CD4-positive, CD25-positive, alpha-beta regulatory T cell (primary cell): ENCODE results near the gene RMND1. TPM values are rescaled to one million over a fixed set of nuclear protein-coding genes. Genes with fewer than 3 reads are reported as not detected.
"Not testable (repeated sequence)": the region's sequence is repeated elsewhere in the genome, so short reads cannot be mapped to it uniquely, and the experiment has no call there.

Experiments
- ATAC-seq, 2 donors: fragments of 150-1000 bp; cut with Tn5 transposase; one replicate each; pipeline ENCODE4 v1.10.0; 2021; ENCODE audit warnings: low read depth in 2 of 2, moderate number of reproducible peaks in 2 of 2, moderate library complexity in 1 of 2
- DNase-seq, 3 donors: peaks; one replicate each; pipeline versions ENCODE4 v3.0.0 to v3.0.0-alpha.2; 2012 to 2022; ENCODE audit warnings: mixed read lengths in 1 of 3
- H3K27ac ChIP-seq: one replicate; pipeline ENCODE4 v1.7.0; 2013; ENCODE audit warnings: mild to moderate bottlenecking, low read length; ENCODE audit not compliant: insufficient read depth, poor library complexity, severe bottlenecking
- H3K27me3 ChIP-seq: one replicate; pipeline ENCODE4 v1.7.0; 2013; ENCODE audit warnings: low read length; ENCODE audit not compliant: control insufficient read depth, insufficient read depth
- H3K36me3 ChIP-seq: one replicate; pipeline ENCODE4 v1.7.0; 2013; ENCODE audit warnings: mild to moderate bottlenecking, low read length, moderate library complexity; ENCODE audit not compliant: control insufficient read depth, insufficient read depth
- H3K4me1 ChIP-seq: 2 replicates; pipeline ENCODE4 v1.7.0; 2013; ENCODE audit warnings: mild to moderate bottlenecking, low read length; ENCODE audit not compliant: insufficient read depth, control insufficient read depth, poor library complexity, severe bottlenecking
- H3K4me3 ChIP-seq: one replicate; pipeline ENCODE4 v1.7.0; 2013; ENCODE audit warnings: low read depth, mild to moderate bottlenecking, low read length, moderate library complexity
- H3K9me3 ChIP-seq, 2 experiments: 1 replicate in 1 of 2; 2 replicates in 1 of 2; pipeline ENCODE4 v1.7.0; 2013; ENCODE audit warnings: low read length in 2 of 2, mild to moderate bottlenecking in 1 of 2, moderate library complexity in 1 of 2; ENCODE audit not compliant: control insufficient read depth in 2 of 2
- H3K27ac Mint-ChIP-seq, 3 donors: one replicate each; pipeline ENCODE4 v1.8.0; 2020 to 2022; ENCODE audit warnings: mild to moderate bottlenecking in 3 of 3, mixed read lengths in 3 of 3, moderate library complexity in 2 of 3
- H3K27me3 Mint-ChIP-seq: one replicate; pipeline ENCODE4 v1.8.0; 2022; ENCODE audit warnings: mild to moderate bottlenecking, mixed read lengths
- H3K36me3 Mint-ChIP-seq: one replicate; pipeline ENCODE4 v1.8.0; 2020; ENCODE audit warnings: mixed read lengths
- H3K4me1 Mint-ChIP-seq, 4 donors: one replicate each; pipeline ENCODE4 v1.8.0; 2020 to 2022; ENCODE audit warnings: mixed read lengths in 4 of 4, mild to moderate bottlenecking in 1 of 4
- H3K4me3 Mint-ChIP-seq, 4 donors: one replicate each; pipeline ENCODE4 v1.8.0; 2020 to 2022; ENCODE audit warnings: mild to moderate bottlenecking in 4 of 4, mixed read lengths in 4 of 4, moderate library complexity in 3 of 4
- H3K9me3 Mint-ChIP-seq, 7 donors: one replicate each; pipeline ENCODE4 v1.8.0; 2020 to 2022; ENCODE audit warnings: mixed read lengths in 7 of 7, mild to moderate bottlenecking in 3 of 7, moderate library complexity in 2 of 7
- polyA plus RNA-seq, 4 donors: library from polyadenylated mRNA; unstranded; fragments of 300-500 nt; fragmentation: Illumina TruSeq; gene quantifications; one replicate each; pipeline ENCODE4 v1.2.3, GENCODE V29; 2021
- total RNA-seq: library from RNA; stranded (reverse); gene quantifications from one replicate; pipeline ENCODE4 v1.2.3, GENCODE V29; 2022

The RMND1 gene
- total and polyA plus RNA-seq, 5 donors from 2014 or later, result 10.2 to 13.3 (median 11.9) TPM

- H3K9me3 Mint-ChIP-seq, result peaks cover 0 to 1% (median 0%) of the 10 kb centered on the region in 7 donors
- peaks cover 13% of the 10 kb centered on the region for H3K4me1 ChIP-seq
- ATAC-seq, result no peak
- H3K27ac Mint-ChIP-seq, result no peak overlapping the region
- peaks cover 12 to 31% (median 16%) of the 10 kb centered on the region in 4 donors for H3K4me1 Mint-ChIP-seq
- H3K4me3 ChIP-seq, result no peak overlapping the region
- no peaks in the 10 kb centered on the region for H3K27me3 Mint-ChIP-seq
- no peak for DNase-seq
- no peak overlapping the region for H3K4me3 Mint-ChIP-seq
- no peaks in the 10 kb centered on the region for H3K36me3 ChIP-seq
- no peaks in the 10 kb centered on the region for H3K9me3 ChIP-seq
- H3K36me3 Mint-ChIP-seq, result no peaks in the 10 kb centered on the region
- no peak overlapping the region for H3K27ac ChIP-seq
- H3K27me3 ChIP-seq, result no peaks in the 10 kb centered on the region
Observed at GRCh38 chr6:151478670-151479069, 26.7 kb upstream of the RMND1 start.

GRCh38 chr6:151477726-151478125, 25.8 kb upstream of the RMND1 start:
- peaks cover 0 to 1% (median 0%) of the 10 kb centered on the region in 7 donors for H3K9me3 Mint-ChIP-seq

GRCh38 chr6:151475653-151476523, 24.0 kb upstream of the RMND1 start:
- Histone ChIP-seq H3K36me3 (no peaks in the 10 kb centered on the region), H3K27ac (no peak overlapping the region), H3K4me1 (peaks cover 4% of the 10 kb centered on the region), H3K4me3 (peak overlapping the region; percentile 73), H3K9me3 (no peaks in the 10 kb centered on the region), H3K27me3 (no peaks in the 10 kb centered on the region)
- ATAC-seq (no peak), DNase-seq (peak; percentile 11 to 63 (median 54))
- H3K27me3 Mint-ChIP-seq, result no peaks in the 10 kb centered on the region
- no peak overlapping the region for H3K27ac Mint-ChIP-seq
- H3K36me3 Mint-ChIP-seq, result no peaks in the 10 kb centered on the region
- H3K4me1 Mint-ChIP-seq, result peaks cover 0 to 10% (median 4%) of the 10 kb centered on the region in 4 donors
- peaks cover 0 to 1% (median 0%) of the 10 kb centered on the region in 7 donors for H3K9me3 Mint-ChIP-seq
- peak overlapping the region in 2 of 4 donors; percentile 15 to 33 for H3K4me3 Mint-ChIP-seq

More at GRCh38 chr6:151477726-151478125, 25.8 kb upstream of the RMND1 start:
- Histone ChIP-seq H3K27me3 (no peaks in the 10 kb centered on the region), H3K27ac (no peak overlapping the region), H3K9me3 (no peaks in the 10 kb centered on the region), H3K4me1 (peaks cover 13% of the 10 kb centered on the region), H3K36me3 (no peaks in the 10 kb centered on the region), H3K4me3 (no peak overlapping the region)
- DNase-seq, result no peak
- Mint-ChIP-seq H3K27me3 (no peaks in the 10 kb centered on the region), H3K4me3 (no peak overlapping the region), H3K4me1 (peaks cover 11 to 26% (median 15%) of the 10 kb centered on the region in 4 donors), H3K27ac (no peak overlapping the region), H3K36me3 (no peaks in the 10 kb centered on the region)
- ATAC-seq, result no peak

GRCh38 chr6:151464702-151465101, 12.8 kb upstream of the RMND1 start:
- no peaks in the 10 kb centered on the region for H3K4me1 ChIP-seq
- no peaks in the 10 kb centered on the region for H3K9me3 ChIP-seq
- no peak overlapping the region for H3K4me3 ChIP-seq
- no peak overlapping the region for H3K27ac ChIP-seq
- H3K36me3 ChIP-seq, result peaks cover 40% of the 10 kb centered on the region
- no peak overlapping the region for H3K4me3 Mint-ChIP-seq
- peaks cover 16 to 26% (median 22%) of the 10 kb centered on the region in 4 donors for H3K4me1 Mint-ChIP-seq
- H3K36me3 Mint-ChIP-seq, result peaks cover 30% of the 10 kb centered on the region
- no peaks in the 10 kb centered on the region for H3K9me3 Mint-ChIP-seq
- peak overlapping the region in 1 of 3 donors; percentile 33 for H3K27ac Mint-ChIP-seq
- ATAC-seq (no peak), DNase-seq (no peak)
- no peaks in the 10 kb centered on the region for H3K27me3 Mint-ChIP-seq
- no peaks in the 10 kb centered on the region for H3K27me3 ChIP-seq

DNA sequence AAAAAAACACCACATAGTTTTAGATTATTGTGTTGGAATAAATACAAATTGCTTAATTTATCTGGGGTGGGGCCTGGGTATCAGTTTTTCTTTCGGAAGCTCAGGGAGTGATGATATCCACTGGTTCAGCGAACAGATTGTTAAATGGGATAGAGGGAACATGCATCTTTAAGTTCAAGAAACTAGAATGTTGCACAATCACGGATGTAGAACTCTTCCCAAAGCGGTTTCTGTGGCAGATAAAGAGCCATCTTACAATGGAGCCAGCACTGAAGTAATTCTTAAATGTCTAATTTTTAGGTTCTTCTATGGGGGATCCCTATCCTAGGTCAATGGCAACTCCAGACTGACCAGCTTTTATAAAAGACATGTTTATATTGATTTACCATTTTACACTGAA, 9.7 kb upstream of the RMND1 start:
- H3K4me1 ChIP-seq, result no peaks in the 10 kb centered on the region
- Mint-ChIP-seq H3K4me3 (no peak overlapping the region), H3K4me1 (peaks cover 18 to 32% (median 27%) of the 10 kb centered on the region in 4 donors), H3K27ac (no peak overlapping the region), H3K36me3 (peaks cover 30% of the 10 kb centered on the region), H3K9me3 (no peaks in the 10 kb centered on the region), H3K27me3 (no peaks in the 10 kb centered on the region)
- H3K27me3 ChIP-seq, result no peaks in the 10 kb centered on the region
- no peak overlapping the region for H3K27ac ChIP-seq
- H3K36me3 ChIP-seq, result peaks cover 44% of the 10 kb centered on the region
- ATAC-seq (no peak), DNase-seq (no peak)
- H3K9me3 ChIP-seq, result no peaks in the 10 kb centered on the region
- no peak overlapping the region for H3K4me3 ChIP-seq

DNA sequence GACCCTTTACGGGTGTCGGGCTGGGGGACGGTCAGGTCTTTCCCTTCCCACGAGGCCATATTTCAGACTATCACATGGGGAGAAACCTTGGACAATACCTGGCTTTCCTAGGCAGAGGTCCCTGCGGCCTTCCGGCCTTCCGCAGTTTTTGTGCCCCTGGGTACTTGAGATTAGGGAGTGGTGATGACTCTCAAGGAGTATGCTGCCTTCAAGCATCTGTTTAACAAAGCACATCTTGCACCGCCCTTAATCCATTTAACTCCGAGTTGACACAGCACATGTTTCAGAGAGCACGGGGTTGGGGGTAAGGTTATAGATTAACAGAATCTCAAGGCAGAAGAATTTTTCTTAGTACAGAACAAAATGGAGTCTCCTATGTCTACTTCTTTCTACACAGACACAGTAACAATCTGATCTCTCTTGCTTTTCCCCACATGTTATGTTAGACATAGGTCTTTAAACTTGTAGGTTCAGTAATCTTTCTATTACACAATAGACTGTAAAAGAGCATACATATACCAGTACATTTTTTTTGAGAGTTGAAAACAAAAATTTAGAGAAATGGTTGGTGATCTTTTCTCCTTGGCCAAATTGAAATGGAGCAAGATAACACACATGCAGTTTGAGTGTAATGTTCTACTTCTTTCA, 3.9 kb upstream of the RMND1 start:
- H3K4me1 ChIP-seq, result peaks cover 26% of the 10 kb centered on the region
- not testable (repeated sequence) for ATAC-seq, H3K9me3 Mint-ChIP-seq, DNase-seq, H3K4me3 Mint-ChIP-seq, H3K4me3 ChIP-seq, H3K27ac ChIP-seq, H3K9me3 ChIP-seq, H3K27me3 Mint-ChIP-seq, H3K27ac Mint-ChIP-seq, H3K27me3 ChIP-seq
- peaks cover 23% of the 10 kb centered on the region for H3K36me3 ChIP-seq
- peaks cover 10% of the 10 kb centered on the region for H3K36me3 Mint-ChIP-seq
- H3K4me1 Mint-ChIP-seq, result peaks cover 28 to 59% (median 45%) of the 10 kb centered on the region in 4 donors

DNA sequence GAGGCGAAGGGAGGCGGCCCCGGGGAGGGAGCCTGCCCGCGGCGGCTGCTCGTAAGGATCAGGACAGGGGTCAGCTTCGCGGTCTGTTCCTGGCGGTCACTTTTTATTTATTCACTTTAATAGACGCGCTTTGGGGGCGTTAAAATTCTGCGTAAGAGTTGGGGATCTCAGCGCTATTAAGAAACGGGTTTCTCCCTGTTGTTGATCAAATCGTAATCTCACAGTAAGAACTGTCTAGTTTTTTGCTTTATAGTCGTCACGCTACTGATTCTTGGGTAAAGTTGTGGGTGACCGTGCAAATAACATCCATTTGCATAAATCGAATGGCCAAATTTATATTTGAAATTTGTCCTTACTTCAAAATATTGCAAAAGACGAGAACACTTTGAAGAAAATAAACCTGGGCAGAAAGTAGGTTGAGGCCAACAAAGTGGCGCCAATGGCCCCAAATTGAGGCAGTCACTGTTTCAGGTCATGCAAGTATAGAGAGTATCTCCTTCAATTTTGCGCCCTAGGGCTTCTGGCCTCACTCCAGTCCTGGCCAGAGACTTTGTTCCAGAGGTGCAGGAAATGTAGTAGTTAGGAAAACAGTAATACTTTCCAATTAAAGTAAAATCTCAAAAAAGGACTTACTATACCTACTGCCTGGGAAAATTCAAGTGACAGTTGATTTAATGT, 963 bp upstream of the RMND1 start:
- peak overlapping the region; percentile 93 to 96 (median 94) for H3K4me3 Mint-ChIP-seq
- H3K27me3 ChIP-seq, result no peaks in the 10 kb centered on the region
- H3K4me1 ChIP-seq, result peaks cover 26% of the 10 kb centered on the region
- H3K36me3 ChIP-seq, result peaks cover 5% of the 10 kb centered on the region
- H3K36me3 Mint-ChIP-seq, result peaks cover 5% of the 10 kb centered on the region
- ATAC-seq (no peak), DNase-seq (no peak)
- peaks cover 6% of the 10 kb centered on the region for H3K27me3 Mint-ChIP-seq
- H3K9me3 ChIP-seq, result no peaks in the 10 kb centered on the region
- peaks cover 34 to 68% (median 50%) of the 10 kb centered on the region in 4 donors for H3K4me1 Mint-ChIP-seq
- H3K27ac ChIP-seq, result peak overlapping the region; percentile 86
- peak overlapping the region; percentile 96 for H3K4me3 ChIP-seq
- H3K9me3 Mint-ChIP-seq, result no peaks in the 10 kb centered on the region
- H3K27ac Mint-ChIP-seq, result peak overlapping the region; percentile 79 to 98 (median 96)
